ENCODE results near the gene PRSS23. TPM values are rescaled to one million over a fixed set of nuclear protein-coding genes. Genes with fewer than 3 reads are reported as not detected.

The PRSS23 gene
- polyA plus RNA-seq, 1 donor = 85.3 TPM

DNA sequence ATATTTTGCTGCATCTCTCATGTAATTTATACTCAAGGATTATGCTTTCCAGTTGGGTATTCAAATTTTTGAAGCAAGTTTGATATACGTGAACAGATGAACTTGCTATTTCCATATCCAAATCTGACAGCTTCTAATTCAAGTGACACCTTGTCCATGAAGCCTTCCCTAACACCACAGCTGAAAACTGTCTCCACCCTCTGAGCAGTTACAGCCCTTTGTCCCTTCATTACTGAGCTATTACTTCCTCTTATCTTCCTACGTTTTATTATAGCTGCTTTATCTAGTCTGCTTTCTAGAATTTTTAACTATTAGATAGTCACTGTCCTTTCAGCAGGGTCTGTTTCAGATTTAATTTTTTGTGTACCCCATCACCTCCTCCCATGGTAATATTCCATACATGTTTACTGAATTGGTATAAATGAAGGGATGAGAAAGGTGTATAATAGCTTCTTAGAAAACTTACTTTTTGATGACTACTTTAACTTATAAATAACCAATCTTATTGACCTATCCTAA lies 13.3 kb upstream of the PRSS23 start:
- DNase-seq = no peak

DNA sequence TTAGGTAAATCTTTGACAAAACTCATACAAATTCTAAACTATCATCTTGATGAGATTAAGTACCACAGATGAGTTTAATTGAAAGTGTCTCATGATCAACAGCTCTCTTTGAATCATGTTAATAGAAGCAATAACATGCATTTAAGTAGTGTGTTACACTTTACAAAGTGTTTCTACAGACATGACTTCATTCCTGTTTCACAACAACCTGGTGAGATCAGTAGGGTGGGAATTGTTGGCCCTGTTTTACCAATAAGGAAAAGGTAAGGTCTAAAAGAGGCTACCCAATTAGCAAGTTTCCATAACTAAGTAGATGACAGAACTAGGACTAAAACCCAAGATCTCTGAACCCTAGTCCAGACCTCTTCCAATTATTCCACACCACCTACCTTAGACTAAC lies 12.7 kb upstream of the PRSS23 start:
- no peak for DNase-seq

DNA sequence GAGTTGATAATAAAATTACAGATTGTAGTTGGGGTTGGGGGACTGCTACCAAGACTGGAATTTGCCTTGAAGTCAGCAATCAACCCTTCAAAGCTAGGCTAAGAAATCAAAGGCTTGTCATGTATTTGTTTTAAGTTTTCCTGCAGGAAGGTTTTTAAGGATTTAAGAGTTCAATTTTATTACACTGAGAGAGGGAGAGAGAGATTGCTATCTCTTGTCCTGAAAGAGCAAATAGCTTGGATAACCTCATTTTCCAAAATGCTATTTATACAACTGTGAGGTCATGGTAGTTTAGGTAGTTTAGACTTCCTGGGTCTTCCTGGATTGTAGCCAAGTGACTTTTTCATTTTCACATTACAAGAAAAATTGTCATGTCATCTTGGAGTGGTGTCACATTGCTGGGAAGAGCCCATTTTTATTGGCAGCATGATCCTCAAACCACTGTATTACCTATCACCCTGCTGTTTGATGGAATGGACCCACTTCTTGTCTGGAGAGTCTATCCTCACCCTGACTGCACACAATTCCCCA lies 10.1 kb upstream of the PRSS23 start:
- no peak for DNase-seq

DNA sequence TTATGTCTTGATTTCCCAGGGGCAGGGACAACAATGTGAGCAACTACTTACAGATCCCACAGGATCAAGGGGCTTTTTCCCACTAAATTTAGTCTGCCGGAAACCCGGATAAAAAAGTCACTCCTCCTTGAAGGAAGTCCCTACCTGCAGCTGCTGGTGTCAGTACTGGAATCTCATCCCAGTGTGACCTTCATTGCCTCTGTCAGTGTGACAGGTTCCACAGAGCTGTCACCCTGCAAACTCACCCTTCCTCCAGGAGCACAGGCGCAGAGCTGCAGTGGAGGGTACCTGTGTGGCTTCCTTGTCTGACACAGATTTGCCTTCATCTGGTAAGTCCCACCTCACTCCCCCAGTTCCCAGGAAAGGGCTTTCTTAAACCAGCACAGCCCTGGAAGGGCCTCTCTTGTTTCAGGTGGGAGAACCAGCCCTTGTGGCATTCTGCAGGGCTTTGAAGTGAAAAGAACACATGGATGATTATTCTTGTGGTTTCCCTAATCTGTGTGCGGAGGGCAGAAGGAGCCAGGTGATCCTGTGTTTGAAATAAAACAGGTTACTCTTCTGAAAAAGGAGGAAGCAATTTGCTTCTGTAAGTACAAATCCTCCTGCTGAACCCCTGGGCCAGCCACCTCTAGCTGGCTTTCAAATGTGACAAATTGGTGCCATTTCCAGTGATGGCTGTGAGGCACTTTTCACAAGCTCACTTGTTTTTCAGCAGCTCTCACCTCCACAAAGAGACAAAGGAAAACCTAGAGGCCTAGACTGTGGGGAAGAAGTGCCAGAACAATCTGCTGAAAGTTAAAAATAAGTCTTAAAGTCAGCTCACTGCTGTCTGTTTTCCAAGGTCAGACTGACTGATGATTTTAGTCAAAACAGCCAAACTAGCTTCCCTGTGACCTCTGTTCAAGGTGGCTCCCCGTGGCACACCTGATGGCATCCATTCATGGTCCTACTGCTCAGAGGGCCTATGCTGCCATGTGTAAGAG lies 9.2 kb upstream of the PRSS23 start:
- DNase-seq = no peak

DNA sequence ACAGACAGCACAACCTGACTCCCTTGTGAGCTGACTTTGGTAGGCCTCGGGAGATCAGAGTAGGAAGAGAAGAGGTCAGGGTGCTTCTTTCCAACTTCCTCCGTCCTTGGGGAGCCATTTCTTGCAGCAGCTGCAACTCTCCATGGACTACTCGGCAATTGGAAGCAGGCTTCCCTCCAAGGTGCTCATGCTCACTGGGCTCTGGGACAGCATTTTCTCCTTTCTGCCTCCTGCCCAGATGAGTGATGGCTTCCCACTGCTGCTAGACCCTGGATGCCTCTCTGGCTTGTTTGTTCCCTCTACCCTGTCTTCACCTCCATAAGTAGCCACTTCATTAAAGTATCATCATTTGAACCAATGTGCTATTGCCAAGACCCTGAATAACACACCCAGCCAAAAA lies 8.2 kb upstream of the PRSS23 start:
- DNase-seq = no peak

DNA sequence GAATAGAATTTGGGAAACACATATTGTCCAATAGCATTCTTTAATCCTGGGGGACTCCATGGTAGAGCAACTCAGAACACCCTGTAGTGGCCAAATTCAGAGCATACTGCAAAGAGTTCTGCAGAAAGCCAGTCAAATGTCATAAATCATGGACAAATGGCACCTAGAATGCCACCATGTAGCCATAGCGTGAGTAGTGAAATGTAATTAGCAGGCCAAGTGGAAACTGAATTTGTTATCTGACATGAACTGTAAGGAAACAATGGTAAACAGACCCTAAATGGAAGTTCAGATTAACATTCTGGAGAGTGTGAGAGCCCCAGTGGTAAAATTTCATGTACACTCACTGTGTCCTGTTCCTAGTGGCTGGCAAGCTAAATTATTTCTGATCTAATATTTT lies 7.0 kb upstream of the PRSS23 start:
- DNase-seq = no peak

DNA sequence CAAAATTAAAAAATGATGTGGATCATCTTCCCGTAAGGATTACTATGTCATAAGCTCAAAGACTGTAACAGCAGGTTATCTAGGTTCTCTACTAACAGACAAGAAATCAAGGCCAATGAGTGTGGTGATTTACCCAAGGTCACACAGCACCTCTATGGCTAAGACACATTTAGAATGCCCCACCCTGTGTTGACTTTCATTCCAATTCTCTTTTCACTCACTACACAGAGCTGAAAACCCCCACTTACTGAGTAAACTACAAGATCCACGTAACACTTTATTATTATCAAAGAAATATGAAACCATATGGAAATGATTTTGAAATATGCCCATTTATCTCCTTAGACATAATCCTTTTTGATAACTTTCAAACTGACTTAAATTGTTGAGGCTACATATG lies 4.8 kb upstream of the PRSS23 start:
- no peak for DNase-seq

DNA sequence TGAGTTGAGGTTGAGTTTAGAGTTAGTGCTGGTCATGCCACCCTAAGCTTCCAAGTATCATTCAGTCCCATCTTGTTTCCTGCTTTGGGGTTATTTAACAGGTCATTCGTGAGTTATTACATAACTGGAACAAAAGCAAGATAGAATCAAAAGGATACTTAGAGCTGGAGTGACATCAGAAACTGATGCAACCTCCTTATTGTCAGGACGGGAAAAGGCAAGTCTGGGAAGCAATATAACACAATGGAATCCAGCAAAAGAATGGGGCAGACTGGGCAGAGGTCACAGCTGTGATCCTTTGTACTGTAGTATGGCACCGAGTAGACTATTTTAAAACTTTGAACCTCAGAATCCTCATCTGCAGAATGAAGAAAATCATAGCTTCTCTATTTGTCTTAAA lies 4.4 kb upstream of the PRSS23 start:
- no peak for DNase-seq

DNA sequence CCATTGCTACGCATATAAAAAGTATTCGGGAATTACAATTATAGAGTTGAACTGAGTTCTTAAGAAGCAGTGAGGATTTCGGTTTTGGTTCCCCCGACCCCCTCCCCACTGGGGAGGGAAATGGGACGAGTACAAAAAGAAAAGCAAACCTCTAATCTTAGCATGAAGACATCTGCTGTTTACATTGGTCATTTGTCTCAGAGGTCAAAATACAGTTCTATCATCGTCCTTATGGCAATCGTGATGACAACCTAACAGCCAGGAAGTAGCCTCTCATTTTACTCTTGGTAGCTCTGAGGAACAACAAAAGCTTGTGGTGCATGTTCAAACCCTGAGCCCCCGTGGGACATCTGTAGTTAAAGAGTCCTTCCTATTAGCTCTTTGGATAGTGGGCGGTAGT lies 3.2 kb upstream of the PRSS23 start:
- DNase-seq = no peak

DNA sequence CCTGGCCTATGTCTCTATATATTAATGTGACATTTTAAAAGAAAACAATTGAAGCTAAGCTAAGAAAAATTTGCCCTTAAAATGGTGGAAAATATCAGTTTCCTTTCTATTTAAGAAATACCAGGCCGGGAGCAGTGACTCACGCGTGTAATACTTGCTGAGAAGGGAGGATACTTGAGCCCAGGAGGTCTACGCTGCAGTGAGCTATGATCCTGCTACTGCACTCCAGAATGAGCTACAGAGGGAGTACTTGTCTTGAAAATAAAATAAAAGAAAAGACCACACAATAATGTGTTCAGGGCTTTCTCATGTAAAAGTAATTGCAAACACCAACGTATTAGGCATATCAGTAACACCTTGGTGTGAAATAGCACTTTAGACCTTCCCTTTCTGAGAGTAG lies 1.4 kb upstream of the PRSS23 start:
- no peak for DNase-seq

DNA sequence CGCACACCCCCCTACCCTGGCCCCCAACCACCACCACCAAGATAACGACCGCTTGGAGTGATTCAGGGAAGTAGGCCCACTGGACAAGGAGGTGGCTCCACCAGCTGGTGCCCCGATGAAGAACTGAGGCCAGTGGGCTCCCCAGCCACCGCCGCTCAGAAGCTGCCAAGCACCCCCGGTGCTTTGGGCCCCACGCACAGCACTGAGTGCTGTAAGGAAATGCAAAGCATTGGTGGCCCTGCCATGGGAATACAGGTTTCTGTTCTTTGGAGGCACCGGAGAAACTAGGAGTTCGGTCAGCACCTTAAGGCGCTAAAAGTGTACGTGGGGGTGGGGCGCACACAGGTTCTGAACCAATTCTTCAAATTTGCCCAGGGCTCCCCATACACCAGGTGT lies 664 bp upstream of the PRSS23 start:
- DNase-seq = no peak

DNA sequence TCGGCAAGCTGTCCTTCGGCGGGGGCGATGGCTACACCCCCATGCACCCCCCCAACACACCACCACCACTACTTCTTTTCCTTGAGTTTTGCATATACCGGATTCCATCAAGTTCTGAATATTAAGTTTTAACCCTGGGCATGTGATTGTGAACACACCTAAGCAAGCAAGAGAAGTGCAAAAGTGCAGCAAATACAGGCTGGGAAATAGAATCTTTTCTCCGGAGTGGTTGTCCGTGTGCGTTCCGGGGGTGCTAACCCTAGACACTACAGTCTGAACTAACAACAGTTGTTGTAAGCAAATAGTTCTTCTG lies 574 bp downstream of the PRSS23 start:
- DNase-seq = no peak

DNA sequence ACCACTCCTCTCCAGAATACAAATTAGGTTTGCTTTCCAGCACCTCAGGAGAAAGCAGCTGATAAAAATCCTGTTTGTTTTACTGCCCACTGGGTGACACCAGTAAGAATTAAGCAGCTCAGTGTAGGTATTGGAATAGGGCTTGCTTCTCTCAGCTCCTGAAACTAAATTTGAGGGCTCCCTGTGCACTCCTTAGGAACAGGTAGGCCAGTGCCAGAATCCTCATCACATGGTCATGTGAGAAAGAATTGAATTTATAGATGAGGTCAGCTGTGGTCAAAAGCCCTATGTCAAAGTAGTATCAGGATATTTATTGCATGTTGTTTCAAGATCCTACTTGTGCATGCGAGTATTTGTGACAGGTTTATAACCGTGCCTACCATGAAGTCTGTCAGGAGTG lies 1.0 kb downstream of the PRSS23 start:
- DNase-seq = no peak

DNA sequence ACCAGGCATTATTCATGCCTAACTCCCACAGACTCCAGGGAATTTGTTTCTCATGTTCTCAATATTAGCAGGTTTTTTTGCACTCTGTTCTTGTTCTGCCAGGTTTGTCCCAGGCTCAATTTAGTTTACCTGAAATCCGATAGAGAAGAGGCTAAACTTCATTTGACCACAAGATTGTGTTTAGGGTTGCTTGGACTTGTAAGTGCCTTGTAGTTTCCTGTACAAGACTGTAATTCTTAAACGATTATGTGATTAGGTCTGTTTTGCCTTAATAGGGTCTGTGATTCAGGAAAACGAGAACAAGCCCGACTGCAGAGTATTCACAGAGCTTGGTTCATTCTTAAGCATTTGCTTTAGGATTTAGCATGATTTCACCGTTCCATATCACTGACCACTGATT lies 1.8 kb downstream of the PRSS23 start:
- DNase-seq = no peak

DNA sequence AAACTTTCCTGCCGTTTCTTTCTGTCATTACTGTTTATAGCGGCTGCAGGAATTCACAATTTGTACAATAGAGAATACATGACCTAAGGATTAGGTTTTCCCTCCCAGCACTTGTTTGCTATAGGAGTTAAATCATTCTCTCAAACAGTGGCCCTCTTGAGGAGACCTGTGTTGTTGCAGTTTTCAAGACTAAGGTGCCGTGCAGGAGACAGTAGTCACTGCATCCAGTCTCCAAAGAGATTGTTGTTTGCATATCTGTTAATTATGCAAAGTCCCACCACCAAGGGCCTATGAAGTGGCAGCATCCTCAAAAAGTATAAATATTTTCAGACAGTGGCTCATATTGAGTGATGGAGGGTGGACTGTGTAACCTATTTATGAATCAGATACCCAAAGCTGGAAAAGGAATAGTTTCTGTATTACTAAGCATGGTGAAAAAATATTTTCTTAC lies 2.3 kb downstream of the PRSS23 start:
- DNase-seq = no peak

DNA sequence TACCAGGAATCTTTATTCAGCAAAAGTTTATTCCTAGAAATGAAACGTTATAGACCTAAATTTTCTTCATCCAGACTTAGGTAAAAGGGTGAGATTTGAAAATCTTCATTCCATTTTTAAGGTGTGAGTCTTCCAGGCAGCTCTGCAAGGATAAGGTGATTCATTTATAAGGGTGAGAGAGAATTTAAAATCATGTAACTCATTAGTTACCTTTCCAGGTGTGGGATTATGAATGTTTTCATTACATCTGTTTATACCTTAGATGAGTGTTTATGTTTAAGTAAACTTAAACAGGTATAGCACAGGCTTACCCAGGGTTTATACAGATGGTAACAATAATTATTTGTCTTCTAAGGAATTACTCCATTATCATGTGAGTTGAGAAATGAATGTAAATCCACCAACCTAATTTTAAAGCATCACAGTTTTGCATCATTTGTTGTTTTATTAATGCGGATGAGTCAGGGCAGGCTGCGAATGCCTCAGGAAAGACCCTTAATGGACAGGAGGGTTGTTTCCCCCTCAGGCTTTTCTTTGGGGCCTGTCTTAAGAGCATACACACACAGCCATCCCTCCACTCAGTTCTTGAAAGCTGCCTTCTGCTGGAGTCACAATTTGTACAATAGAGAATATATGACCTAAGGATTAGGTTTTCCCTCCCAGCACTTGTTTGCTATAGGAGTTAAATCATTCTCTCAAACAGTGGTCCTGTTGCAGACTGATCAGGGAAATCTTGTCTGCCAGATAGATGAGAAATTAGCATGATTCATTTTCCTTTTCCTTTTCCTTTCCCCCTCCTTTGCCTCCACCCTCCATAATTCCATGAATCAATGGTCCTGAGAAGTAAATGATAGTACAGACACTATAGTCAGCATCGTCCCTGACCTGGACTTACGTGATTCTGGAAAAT lies 3.0 kb downstream of the PRSS23 start:
- DNase-seq = no peak

DNA sequence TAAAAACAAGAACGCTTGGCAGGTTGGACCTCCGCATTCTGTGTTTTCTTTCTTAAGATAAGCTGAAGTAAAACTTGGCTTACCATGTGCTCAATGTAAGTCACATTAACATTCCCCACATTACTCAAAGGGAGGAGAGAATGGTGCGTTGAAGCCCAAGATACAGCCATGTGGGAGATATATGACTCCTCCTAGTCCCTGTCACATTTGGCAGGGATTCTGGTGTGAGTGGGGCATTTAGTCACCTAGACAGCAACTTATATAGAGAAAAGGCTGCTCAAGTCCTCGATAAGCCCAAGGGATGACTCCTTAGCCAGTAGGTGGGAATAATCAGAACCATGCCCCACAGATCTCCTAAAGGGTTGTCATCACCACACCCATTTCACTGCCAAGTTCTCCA lies 4.6 kb downstream of the PRSS23 start:
- DNase-seq = no peak

DNA sequence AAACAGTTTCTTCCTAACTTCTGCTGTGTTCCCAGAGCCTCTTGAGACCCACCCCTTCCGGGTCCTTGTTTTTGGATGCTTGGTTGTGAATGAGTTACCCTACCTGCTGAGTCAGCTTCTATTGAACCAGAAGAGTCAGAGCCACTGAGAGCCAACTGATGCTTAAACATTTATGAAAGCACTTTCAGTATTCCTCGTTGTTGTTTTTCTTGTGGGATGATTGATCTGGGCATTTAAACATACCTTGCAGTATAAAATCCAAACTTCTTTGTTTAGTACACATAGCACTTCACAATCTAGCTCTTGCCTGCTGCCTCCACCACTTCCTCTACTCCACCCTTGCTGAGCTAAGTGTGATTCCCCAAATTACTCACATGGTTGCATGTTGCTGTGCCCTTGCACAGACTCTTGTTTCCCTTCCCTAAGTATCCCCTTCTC lies 5.5 kb downstream of the PRSS23 start:
- DNase-seq = no peak

DNA sequence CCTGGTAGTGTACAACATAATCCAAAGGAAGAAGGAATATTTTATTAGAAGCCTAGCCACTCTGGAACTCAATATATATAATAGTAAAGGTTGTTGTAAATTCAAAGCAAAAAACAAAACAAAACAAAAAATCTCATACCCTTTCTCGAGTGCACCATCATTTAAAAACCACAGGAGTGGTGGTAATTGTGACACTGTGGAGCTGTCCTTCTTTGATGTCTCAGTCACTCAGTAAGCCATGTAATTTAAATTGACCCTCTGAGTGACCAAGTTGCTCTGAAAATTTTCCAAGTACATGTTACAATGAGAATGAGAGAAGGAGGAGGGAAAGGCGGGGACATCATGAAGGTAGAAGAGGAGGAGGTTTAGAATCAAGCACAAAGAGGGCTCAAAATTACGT lies 6.6 kb downstream of the PRSS23 start:
- DNase-seq = no peak

DNA sequence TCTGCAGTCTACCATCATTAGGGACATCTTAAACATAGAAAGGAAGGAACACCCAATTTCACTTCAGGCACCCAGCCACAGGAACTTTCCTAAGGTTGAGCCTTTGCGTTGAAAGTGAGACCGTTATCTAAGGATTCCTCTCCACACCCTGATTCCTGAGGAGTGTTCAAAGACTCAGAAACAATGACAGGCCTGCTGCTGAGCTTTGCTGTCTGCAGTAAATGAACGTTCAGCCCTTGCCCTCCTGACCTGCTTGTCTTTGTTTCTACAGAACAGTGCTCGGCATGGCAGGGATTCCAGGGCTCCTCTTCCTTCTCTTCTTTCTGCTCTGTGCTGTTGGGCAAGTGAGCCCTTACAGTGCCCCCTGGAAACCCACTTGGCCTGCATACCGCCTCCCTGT lies 7.0 kb downstream of the PRSS23 start:
- no peak for DNase-seq

DNA sequence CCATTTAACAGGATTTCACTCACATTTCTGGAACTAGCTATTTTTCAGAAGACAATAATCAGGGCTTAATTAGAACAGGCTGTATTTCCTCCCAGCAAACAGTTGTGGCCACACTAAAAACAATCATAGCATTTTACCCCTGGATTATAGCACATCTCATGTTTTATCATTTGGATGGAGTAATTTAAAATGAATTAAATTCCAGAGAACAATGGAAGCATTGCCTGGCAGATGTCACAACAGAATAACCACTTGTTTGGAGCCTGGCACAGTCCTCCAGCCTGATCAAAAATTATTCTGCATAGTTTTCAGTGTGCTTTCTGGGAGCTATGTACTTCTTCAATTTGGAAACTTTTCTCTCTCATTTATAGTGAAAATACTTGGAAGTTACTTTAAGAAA lies 9.2 kb downstream of the PRSS23 start:
- no peak for DNase-seq

DNA sequence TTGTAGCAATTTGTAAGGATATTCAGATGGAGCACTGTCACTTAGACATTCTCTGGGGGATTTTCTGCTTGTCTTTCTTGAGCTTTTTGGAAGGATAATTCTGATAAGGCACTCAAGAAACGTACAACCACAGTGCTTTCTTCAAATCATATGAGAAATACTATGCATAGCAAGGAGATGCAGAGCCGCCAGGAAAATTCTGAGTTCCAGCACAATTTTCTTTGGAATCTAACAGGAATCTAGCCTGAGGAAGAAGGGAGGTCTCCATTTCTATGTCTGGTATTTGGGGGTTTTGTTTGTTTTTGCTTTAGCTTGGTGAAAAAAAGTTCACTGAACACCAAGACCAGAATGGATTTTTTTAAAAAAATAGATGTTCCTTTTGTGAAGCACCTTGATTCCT lies 9.9 kb downstream of the PRSS23 start:
- DNase-seq = no peak

Data from left kidney (tissue), 2 donors.